Tibial nerve (tissue), 4 donors: ENCODE measurements around the gene ITGA3.

Experiments used
- EP300 ChIP-seq, 2 donors: sonication (generic); formaldehyde crosslinking; IDR thresholded peaks; one replicate each; pipeline ENCODE4 v1.6.1; 2017; ENCODE audit warnings: antibody characterized with exemption in 2 of 2, mild to moderate bottlenecking in 1 of 2
- POLR2A ChIP-seq, 2 donors: fragments of 450-650 bp; IDR thresholded peaks; one replicate each; pipeline ENCODE4 v1.6.1; 2017; ENCODE audit warnings: antibody characterized with exemption in 2 of 2, mild to moderate bottlenecking in 2 of 2, moderate library complexity in 2 of 2
- TF ChIP-seq, protein P1 (sequence below), 5 experiments: fragments of 200-600 bp in 3 of 5; fragments of 450-650 bp in 2 of 5; sonication (generic) in 3 of 5; IDR thresholded peaks; one replicate each; pipeline ENCODE4 v1.5.1; 2016 to 2019; ENCODE audit warnings: antibody characterized with exemption in 5 of 5, mild to moderate bottlenecking in 3 of 5, moderate library complexity in 2 of 5

DNA sequence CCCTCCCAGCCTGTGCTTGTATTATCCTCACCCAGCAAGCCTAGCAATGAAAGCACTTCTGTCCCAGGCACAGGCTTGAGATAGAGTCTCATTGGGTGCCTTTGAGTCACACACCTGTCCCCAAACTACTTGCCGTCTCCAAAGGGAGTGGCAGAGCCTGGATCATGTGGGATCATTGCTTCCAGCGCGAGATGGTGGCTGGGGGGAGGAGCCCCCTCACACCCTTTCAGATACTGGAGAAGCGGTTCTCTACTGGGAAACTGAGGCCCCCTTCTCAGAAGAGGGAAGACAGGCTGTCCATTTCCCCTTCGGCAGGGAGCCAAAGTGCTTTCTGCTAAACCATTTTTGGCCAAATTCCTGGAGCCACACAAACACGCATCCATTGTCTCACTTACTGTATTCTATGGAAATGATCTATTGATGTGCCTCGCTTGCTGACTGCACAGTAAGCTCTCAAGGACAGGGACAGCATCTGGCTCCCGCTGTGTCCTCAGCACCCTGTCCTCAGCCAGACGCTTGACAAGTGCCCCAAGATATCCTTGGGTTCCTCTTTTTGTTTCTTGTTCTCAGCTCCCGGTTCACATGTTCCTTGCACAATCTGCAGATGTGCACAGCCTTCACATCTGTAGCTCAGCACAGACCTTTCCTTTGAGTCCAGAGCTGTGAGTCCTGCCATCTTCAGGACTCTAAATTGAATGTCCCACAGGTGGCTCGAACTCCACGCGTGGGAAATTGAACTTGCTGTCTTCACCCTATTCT, 34.9 kb upstream of the ITGA3 start:
- TF ChIP-seq, protein P1, sequence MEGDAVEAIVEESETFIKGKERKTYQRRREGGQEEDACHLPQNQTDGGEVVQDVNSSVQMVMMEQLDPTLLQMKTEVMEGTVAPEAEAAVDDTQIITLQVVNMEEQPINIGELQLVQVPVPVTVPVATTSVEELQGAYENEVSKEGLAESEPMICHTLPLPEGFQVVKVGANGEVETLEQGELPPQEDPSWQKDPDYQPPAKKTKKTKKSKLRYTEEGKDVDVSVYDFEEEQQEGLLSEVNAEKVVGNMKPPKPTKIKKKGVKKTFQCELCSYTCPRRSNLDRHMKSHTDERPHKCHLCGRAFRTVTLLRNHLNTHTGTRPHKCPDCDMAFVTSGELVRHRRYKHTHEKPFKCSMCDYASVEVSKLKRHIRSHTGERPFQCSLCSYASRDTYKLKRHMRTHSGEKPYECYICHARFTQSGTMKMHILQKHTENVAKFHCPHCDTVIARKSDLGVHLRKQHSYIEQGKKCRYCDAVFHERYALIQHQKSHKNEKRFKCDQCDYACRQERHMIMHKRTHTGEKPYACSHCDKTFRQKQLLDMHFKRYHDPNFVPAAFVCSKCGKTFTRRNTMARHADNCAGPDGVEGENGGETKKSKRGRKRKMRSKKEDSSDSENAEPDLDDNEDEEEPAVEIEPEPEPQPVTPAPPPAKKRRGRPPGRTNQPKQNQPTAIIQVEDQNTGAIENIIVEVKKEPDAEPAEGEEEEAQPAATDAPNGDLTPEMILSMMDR (IDR thresholded peaks at IDR 0.05), result no peak
- TF ChIP-seq POLR2A (IDR thresholded peaks at IDR 0.05), result no peak
- no peak for TF ChIP-seq EP300 (IDR thresholded peaks at IDR 0.05)
